HG02571 (cell line): ENCODE data around the gene TMEM106A.
"Not testable (repeated sequence)": the region's sequence is repeated elsewhere in the genome, so short reads cannot be mapped to it uniquely, and the experiment has no call there.

Source experiments
- ATAC-seq: cut with Tn5 transposase; IDR thresholded peaks from one replicate; pipeline ENCODE4 v1.9.1; 2021; ENCODE audit warnings: mild to moderate bottlenecking, moderate library complexity; ENCODE audit not compliant: unreplicated experiment

The TMEM106A gene

DNA sequence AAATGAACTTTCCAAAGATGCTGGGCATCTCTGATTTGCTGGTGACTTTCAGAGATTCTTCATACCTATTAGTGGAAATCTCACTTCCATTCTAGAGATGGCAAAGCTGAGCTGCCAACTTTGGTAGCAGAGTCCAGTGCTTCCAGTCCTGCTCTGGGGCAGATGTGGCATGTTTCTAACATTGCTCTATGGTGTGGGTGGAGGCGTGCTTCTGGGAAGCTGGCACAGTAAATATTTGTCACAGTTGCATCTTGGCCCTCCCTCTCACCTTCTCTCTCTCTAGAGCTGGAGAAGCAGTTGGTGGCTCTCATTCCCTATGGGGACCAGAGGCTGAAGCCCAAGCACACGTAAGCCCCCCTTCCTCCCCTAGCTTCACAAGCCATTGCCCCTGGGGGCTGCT lies 1.9 kb downstream of the TMEM106A start:
- ATAC-seq, result no peak

DNA sequence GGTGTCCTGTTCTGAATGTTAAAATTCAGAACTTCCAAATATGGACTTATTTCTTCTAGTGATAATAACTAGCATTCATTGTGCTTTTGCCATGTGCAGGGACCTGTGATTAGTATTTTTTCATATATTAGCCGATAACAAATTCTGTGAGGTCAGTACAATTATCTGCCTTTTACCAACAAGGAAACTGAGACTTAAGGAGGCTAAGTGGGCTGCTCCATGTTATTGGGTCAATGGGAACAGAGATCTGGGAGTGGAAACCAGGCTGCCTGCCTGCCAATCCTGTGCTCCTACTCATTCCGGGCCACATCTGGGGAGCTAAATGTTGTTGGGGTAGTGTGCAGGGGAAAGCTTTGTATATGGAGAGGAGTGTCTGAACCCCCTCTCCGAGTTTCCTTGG lies 3.7 kb downstream of the TMEM106A start:
- no peak for ATAC-seq

GRCh38 chr17:43216369-43216761 lies 4.7 kb downstream of the TMEM106A start:
- no peak for ATAC-seq

DNA sequence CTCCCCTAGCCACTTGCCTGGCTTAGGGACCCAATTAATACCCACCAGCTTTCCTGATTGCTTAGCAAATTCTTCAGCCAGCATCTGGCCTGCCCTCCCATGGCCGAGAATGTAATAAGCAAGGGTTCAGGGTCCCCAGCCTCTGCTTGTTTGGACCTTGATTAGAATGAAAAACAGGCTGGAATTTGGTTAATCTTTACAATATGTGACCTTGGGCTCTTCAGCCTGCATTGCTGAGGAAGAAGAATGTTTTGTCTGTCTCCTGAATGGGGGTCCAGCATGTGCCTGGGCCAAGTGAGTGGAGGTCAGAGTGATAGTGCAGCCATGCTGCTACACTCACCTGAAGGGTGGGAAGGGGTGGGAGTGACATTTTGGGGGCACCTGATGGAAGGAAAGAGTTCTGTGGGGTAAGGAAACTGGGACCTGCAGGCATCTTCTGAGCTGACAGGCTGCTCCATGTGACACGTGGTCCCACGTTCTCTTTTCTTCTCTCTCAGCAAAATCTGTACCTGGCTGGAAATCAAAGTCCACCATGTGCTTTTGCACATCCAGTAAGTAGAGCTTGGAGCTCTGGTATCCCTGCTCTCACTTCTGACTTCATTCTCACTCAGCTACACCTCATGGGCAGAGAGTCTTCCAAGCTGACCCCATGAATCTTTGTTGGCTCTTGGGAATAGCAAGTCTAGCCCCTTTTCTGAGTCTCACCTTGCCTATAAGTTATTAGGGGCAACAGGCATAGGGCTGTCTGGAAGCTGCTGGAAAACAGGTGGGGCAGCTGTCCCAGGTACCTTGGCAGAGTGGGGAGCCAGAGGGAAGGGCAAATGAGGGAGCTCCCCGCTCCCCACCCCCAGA lies 5.3 kb downstream of the TMEM106A start:
- ATAC-seq, result no peak

DNA sequence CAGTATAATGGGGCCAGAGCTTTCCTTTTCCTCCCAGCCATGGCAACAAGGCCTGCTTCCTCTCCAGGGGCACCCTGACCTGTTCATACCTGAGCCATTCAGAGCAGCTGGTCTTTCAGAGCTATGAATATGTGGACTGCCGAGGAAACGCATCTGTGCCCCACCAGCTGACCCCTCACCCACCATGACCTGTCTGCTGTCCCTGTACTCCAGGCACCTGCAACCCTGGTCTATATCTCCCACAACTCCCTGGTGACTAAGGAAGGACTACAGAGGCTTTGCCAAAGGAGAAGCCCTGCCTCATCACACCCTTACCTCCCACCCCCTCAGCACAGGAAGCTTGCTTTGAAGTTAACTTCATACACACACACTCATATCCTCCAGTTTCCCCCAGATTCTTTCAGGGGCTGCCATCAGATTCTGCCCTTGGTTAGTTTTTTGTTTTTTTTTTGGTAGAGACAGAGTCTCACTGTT lies 6.0 kb downstream of the TMEM106A start:
- no peak for ATAC-seq

GRCh38 chr17:43219001-43219400 lies 7.3 kb downstream of the TMEM106A start:
- ATAC-seq, result no peak

DNA sequence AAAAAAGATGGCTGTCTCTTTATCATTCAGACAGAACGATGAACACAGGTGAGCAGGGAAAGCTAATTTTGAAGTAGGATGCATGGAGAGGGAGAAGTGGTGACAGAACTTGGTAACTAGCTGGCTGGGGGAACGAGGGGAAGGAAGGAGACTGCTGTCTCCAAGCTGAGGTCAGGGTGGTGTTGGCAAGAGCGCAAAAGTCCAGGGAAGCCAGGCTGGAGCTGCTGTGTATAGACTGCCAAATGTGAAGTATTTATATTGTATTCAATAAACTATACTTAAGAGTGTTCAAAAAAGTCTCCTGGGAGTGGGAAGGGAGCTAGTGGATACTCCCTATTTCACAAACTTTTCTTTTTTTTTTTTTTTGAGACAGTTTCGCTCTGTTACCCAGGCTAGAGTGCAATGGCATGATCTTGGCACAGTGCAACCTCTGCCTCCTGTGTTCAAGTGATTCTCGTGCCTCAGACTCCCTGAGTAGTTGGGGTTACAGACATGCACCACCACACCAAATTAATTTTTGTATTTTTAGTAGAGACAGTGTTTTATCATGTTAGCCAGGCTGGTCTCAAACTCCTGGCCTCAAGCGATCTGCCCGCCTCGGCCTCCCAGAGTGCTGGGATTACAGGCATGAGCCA lies 8.2 kb downstream of the TMEM106A start:
- no peak for ATAC-seq

DNA sequence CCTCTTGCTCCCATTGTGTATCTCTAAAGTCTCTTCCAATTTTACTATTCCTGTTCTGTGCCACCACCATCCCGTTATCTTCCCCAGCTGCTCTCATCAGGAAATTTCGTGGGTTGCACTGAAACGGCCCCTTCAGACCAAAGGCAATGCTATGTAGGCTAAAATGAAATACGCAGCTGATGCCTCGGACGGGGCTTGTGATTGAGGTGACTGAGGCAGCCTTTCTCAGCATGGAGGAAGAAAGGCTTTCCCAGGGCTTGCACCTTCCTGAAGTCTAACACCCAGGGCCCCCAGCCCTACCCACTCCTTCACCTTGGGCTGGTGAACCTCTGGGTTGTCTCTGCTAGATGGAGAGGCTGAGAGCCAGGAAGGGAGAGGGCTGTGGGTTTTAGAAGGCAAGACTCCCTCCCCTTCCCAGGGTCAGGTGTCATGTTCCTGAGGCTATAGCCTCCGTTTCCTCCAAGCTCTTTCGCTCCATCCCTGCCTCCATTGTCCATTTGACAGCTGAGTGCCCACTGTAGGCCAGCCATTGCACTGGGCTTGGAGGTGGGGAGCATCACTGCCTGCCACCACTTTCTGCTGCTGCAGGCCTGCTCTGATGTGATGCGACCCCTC lies 8.9 kb downstream of the TMEM106A start:
- ATAC-seq, result no peak

DNA sequence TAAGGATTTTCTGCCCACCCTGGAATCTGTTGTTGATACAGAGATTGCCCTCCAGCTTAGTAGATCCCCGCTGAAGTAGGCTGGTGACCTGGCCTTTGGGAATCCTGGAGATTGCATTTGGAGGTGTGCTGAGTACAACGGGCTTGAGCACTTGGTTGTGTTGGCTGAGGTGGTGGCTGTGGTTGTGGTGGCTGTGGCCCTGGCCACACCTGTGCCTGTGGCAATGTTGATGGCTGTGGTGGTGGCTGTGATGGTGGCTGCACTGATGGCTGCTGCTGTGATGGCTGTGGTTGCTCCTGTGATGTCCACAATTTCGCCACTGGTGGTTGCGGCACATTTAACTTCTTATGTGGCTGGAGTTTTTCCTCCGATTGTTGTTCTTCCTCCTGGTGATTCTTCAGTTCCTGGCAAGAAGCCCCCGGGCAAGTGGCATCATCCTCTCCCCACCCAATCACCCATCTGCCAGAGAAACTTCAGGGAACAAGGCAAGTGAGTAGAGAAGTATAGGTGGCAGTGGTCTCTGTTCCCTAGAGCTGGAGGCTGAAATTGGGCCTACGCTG lies 12.6 kb downstream of the TMEM106A start:
- no peak for ATAC-seq

DNA sequence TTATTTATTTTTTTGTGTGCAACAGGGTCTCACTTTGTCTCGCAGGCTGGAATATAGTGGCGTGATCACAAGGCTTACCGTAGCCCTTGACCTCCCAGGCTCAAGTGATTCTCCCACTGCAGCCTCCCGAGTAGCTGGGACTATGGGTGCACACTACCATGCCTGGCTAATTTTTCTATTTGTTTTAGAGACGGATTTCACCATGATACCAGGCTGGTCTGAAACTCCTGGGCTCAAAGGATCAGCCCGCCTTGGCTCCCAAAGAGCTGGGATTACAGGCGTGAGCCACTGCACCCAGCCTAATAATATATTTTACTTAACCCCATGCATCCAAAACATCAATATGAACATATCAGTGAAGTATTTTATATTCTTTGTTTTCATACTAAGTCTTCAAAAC lies 14.7 kb downstream of the TMEM106A start:
- no peak for ATAC-seq

DNA sequence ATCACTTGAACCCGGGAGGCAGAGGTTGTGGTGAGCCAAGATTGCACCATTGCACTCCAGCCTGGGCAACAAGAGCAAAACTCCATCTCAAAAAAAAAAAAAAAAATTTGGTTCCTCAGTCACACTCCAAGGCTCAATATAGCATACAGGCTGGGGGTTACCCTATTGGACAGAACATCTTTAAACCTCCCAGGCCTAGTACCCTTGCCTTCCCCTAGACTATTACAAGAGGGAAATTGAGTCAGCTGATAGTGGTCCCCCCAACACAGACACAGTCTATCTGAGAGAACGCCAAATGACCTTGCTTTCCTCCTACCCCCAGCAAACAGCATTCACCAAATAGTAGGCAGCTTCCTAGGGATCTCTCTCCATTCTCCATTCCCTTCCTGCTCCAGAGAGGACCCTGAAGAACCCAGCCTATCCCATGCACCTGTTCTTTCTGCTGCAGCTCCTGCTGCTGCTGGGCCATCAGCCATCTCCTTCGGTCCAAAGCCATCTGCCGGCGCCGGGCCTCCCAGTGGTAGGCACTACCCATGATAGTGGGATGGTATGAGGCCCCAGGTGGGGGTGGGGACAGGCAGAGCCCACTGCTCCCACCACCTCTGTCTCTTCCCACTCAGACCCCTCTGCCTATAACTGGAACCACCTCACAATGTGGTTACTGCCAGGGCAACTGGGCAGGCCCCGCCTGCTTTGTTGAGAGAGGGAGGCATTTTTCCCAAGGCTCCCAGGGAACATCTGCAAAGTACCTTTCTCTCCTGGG lies 16.5 kb downstream of the TMEM106A start, which contains the start of gene CCDC200:
Gene CCDC200 (minus strand): TSS at position 604 of the 763 bp plus-strand sequence. CDS start 69 bp downstream, at position 535.
- not testable (repeated sequence) for ATAC-seq

DNA sequence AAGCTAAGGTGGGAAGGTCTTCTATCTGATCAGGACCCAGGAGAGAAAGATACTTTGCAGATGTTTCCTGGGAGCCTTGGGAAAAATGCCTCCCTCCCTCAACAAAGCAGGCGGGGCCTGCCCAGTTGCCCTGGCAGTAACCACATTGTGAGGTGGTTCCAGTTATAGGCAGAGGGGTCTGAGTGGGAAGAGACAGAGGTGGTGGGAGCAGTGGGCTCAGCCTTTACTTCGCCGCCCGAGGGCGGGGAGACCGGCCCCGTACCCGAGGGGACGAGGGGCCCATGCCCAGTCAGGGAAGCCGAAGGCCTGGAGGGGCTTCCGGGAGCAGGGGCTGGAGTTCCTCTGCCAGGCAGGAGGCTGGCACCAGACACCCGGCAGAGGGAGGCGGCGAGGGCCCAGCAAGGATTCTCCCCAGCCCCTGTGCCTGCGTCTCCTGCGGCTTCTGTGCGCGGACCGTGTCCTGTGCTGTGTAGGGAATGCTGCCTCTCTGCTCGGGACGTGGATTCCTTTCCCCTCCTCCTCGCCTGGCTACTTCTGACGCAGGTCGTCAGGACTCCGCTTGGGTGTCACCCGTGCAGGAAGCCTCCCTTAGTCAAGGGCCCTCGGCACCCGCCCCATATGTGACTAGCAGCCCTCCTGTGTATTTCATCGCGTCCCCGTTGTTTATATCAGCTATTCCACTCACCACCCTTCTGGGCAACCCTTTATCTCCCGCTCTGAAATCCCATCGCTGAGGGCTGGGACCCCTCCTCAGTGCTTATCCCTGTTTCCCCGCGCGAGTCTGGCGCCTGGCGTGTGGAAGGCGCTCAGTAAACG lies 19.7 kb downstream of the TMEM106A start:
- ATAC-seq, result not testable (repeated sequence)

DNA sequence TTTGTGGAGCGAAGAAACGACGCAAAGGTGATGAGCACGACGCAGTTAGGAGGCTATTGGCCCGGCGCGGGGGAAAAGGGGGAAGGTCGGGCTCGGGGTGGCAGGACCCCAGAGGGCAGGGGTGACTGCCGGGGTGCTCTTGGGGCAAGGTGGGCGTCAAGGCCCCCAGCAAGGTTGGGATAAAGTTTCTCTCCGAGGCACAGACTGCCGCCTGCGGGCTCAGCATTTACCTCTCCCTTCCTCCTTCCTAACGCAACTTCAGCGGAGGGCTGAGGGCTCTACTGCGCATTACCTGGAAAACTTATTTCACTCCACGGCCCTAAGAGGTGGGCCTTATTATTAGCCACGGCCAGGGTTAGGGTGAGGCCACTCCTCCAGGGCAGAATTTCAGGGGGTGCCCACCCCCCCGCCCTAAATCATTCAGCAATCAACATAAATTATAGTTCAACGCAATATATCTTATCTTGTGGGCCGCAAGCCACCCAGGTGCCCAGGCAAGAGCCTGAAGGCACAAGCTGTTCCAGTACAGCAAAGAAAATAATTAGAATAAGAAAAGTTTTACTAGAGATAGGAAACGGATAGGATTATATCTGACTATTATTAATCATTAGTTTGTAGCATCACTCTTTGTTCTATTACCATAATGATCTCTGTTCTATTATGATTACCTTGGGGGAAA lies 20.5 kb downstream of the TMEM106A start:
- not testable (repeated sequence) for ATAC-seq

GRCh38 chr17:43233263-43233662 lies 21.6 kb downstream of the TMEM106A start:
- ATAC-seq, result not testable (repeated sequence)

- ATAC-seq, result not testable (repeated sequence)
Measured at GRCh38 chr17:43233877-43234276, 22.2 kb downstream of the TMEM106A start, which contains the start of gene RNU2-1. Gene RNU2-1, minus strand, starts transcription at chr17:43233977.

- not testable (repeated sequence) for ATAC-seq
Measured at GRCh38 chr17:43239597-43239996, 27.9 kb downstream of the TMEM106A start.

- ATAC-seq, result not testable (repeated sequence)
Measured at GRCh38 chr17:43240596-43241352, 29.1 kb downstream of the TMEM106A start.

- ATAC-seq, result not testable (repeated sequence)
Measured at GRCh38 chr17:43246456-43246855, 34.8 kb downstream of the TMEM106A start.
